IPS-18a (cell line): ENCODE results near the gene ZFYVE26.

Source experiments
- H3K27ac ChIP-seq: one replicate; pipeline ENCODE4 v1.5.1; 2013; ENCODE audit warnings: low read length
- H3K27me3 ChIP-seq: one replicate; pipeline ENCODE4 v1.6.1; 2013; ENCODE audit warnings: mild to moderate bottlenecking, low read length; ENCODE audit not compliant: control insufficient read depth, insufficient read depth
- H3K36me3 ChIP-seq: one replicate; pipeline ENCODE4 v1.6.1; 2013; ENCODE audit warnings: low read depth, low read length; ENCODE audit not compliant: control insufficient read depth
- H3K4me1 ChIP-seq: one replicate; pipeline ENCODE4 v1.6.1; 2013; ENCODE audit warnings: low read depth, low read length; ENCODE audit not compliant: control insufficient read depth
- H3K4me3 ChIP-seq: one replicate; pipeline ENCODE4 v1.5.1; 2013; ENCODE audit warnings: low read length
- H3K9ac ChIP-seq: one replicate; pipeline ENCODE4 v1.6.1; 2013; ENCODE audit warnings: mild to moderate bottlenecking, low read length, moderate library complexity
- H3K9me3 ChIP-seq: one replicate; pipeline ENCODE4 v1.6.1; 2013; ENCODE audit warnings: low read depth, low read length; ENCODE audit not compliant: control insufficient read depth

ZFYVE26 gene

GRCh38 chr14:67806246-67806645, 10.1 kb downstream of the ZFYVE26 start:
- peaks cover 80% of the 10 kb centered on the region for H3K36me3 ChIP-seq
- no peak overlapping the region for H3K4me3 ChIP-seq
- H3K9me3 ChIP-seq: no peaks in the 10 kb centered on the region
- no peak overlapping the region for H3K27ac ChIP-seq
- H3K9ac ChIP-seq: no peak overlapping the region
- no peaks in the 10 kb centered on the region for H3K4me1 ChIP-seq
- no peaks in the 10 kb centered on the region for H3K27me3 ChIP-seq

- Histone ChIP-seq H3K9ac (no peak overlapping the region), H3K4me1 (no peaks in the 10 kb centered on the region), H3K36me3 (peaks cover 70% of the 10 kb centered on the region), H3K27me3 (no peaks in the 10 kb centered on the region), H3K4me3 (no peak overlapping the region), H3K27ac (no peak overlapping the region), H3K9me3 (no peaks in the 10 kb centered on the region)
Measured at GRCh38 chr14:67800743-67801142, 15.6 kb downstream of the ZFYVE26 start.

GRCh38 chr14:67798731-67799130, 17.7 kb downstream of the ZFYVE26 start:
- Histone ChIP-seq H3K4me1 (no peaks in the 10 kb centered on the region), H3K4me3 (no peak overlapping the region), H3K27ac (no peak overlapping the region), H3K27me3 (no peaks in the 10 kb centered on the region), H3K36me3 (peaks cover 70% of the 10 kb centered on the region), H3K9ac (no peak overlapping the region), H3K9me3 (no peaks in the 10 kb centered on the region)

GRCh38 chr14:67787673-67788072, 28.7 kb downstream of the ZFYVE26 start:
- H3K27ac ChIP-seq: no peak overlapping the region
- peaks cover 86% of the 10 kb centered on the region for H3K36me3 ChIP-seq
- no peak overlapping the region for H3K4me3 ChIP-seq

GRCh38 chr14:67785270-67786109, 30.9 kb downstream of the ZFYVE26 start:
- H3K9ac ChIP-seq: no peak overlapping the region
- no peaks in the 10 kb centered on the region for H3K27me3 ChIP-seq
- H3K27ac ChIP-seq: no peak overlapping the region
- H3K4me1 ChIP-seq: no peaks in the 10 kb centered on the region
- no peak overlapping the region for H3K4me3 ChIP-seq
- H3K36me3 ChIP-seq: peaks cover 96% of the 10 kb centered on the region
- no peaks in the 10 kb centered on the region for H3K9me3 ChIP-seq

More at GRCh38 chr14:67787673-67788072, 28.7 kb downstream of the ZFYVE26 start:
- Histone ChIP-seq H3K9me3 (no peaks in the 10 kb centered on the region), H3K4me1 (no peaks in the 10 kb centered on the region), H3K9ac (no peak overlapping the region), H3K27me3 (no peaks in the 10 kb centered on the region)

GRCh38 chr14:67784244-67784823, 32.1 kb downstream of the ZFYVE26 start:
- H3K9me3 ChIP-seq: no peaks in the 10 kb centered on the region
- H3K36me3 ChIP-seq: peaks cover 94% of the 10 kb centered on the region
- no peak overlapping the region for H3K27ac ChIP-seq
- no peak overlapping the region for H3K4me3 ChIP-seq
- no peak overlapping the region for H3K9ac ChIP-seq
- no peaks in the 10 kb centered on the region for H3K4me1 ChIP-seq
- H3K27me3 ChIP-seq: no peaks in the 10 kb centered on the region

- Histone ChIP-seq H3K36me3 (peaks cover 94% of the 10 kb centered on the region), H3K9ac (no peak overlapping the region), H3K9me3 (no peaks in the 10 kb centered on the region), H3K4me3 (no peak overlapping the region), H3K27me3 (no peaks in the 10 kb centered on the region), H3K4me1 (no peaks in the 10 kb centered on the region), H3K27ac (no peak overlapping the region)
Measured at GRCh38 chr14:67782090-67782489, 34.3 kb downstream of the ZFYVE26 start.

GRCh38 chr14:67778792-67779191, 37.6 kb downstream of the ZFYVE26 start:
- no peak overlapping the region for H3K27ac ChIP-seq
- H3K4me3 ChIP-seq: no peak overlapping the region
- H3K36me3 ChIP-seq: peaks cover 90% of the 10 kb centered on the region
- no peaks in the 10 kb centered on the region for H3K27me3 ChIP-seq
- no peaks in the 10 kb centered on the region for H3K4me1 ChIP-seq
- no peak overlapping the region for H3K9ac ChIP-seq
- H3K9me3 ChIP-seq: no peaks in the 10 kb centered on the region

GRCh38 chr14:67776653-67777322, 39.6 kb downstream of the ZFYVE26 start:
- Histone ChIP-seq H3K36me3 (peaks cover 83% of the 10 kb centered on the region), H3K4me1 (no peaks in the 10 kb centered on the region), H3K4me3 (no peak overlapping the region), H3K9ac (no peak overlapping the region), H3K27me3 (no peaks in the 10 kb centered on the region), H3K27ac (no peak overlapping the region), H3K9me3 (no peaks in the 10 kb centered on the region)

- Histone ChIP-seq H3K36me3 (peaks cover 82% of the 10 kb centered on the region), H3K27me3 (no peaks in the 10 kb centered on the region), H3K4me1 (no peaks in the 10 kb centered on the region), H3K4me3 (no peak overlapping the region), H3K9ac (no peak overlapping the region), H3K27ac (no peak overlapping the region), H3K9me3 (no peaks in the 10 kb centered on the region)
Measured at GRCh38 chr14:67773844-67774377, 42.5 kb downstream of the ZFYVE26 start.

- Histone ChIP-seq H3K4me1 (no peaks in the 10 kb centered on the region), H3K9me3 (no peaks in the 10 kb centered on the region), H3K27ac (no peak overlapping the region), H3K27me3 (no peaks in the 10 kb centered on the region), H3K36me3 (peaks cover 86% of the 10 kb centered on the region), H3K4me3 (no peak overlapping the region), H3K9ac (no peak overlapping the region)
Measured at GRCh38 chr14:67768219-67768618, 48.2 kb downstream of the ZFYVE26 start.
